ENCODE measurements around the gene OPN1SW.

OPN1SW gene

DNA sequence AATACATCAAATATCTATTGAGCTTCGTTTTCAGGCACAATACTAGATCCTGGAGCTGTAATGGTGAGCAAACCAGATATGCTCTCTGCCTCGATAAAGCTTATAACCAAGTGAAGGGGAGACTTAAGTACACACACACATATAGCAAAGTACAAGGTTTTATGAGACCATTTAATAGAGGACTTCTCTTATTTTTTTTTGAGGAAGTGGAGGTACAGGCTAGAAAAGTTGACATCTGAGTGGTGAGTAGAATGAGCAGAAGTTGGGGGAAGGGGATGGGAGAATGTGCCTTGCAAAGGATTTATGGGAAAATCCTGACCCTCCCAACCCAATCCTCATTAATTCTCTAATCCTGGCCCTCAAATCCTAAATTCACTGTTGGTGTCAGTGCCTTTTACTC, 23.9 kb upstream of the OPN1SW start:
- Histone ChIP-seq H3K4me1 (peaks cover under 1 to 32% (median 5%) of the 10 kb centered on the region in 10 experiments; a peak in 15 of 20 replicates), H3K9me3 (replicated peaks in 1 of 11) (no peaks in the 10 kb centered on the region), H3K9ac (no peak overlapping the region), H3K36me3 (peaks cover 22 to 77% (median 58%) of the 10 kb centered on the region in 11 experiments), H3K27me3 (no peaks in the 10 kb centered on the region), H4K20me1 (no peaks in the 10 kb centered on the region), H3K4me3 (no peak overlapping the region), H3K4me2 (peak overlapping the region in 4 of 11 experiments; percentile 4 to 55 (median 40); a peak in 5 of 22 replicates), H3K27ac (no peak overlapping the region)
- TF ChIP-seq Cebpa-rat (IDR thresholded peaks at IDR 0.05) = no peak

DNA sequence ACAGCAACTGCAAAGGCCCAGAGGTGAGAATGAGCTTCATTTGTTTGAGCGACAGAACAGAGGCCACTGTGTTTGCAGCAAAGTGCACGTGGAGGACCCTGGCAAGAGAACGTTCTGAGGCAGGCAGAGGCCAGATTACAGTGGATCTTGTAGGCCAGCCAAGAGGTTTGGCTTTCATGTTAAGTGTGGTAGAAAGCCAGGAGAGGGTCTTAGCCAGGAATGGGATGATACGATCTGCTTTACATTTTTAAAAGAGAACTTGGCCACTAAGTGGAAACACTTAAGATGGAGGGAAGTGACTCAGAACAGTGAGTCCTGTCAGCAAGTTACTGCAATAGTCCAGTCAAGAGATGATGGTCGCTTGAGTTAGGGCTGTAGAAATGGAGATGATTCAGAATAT, 20.7 kb upstream of the OPN1SW start:
- H3K4me1 ChIP-seq = peaks cover 24 to 60% (median 32%) of the 10 kb centered on the region in 10 experiments
- H3K4me2 ChIP-seq = peak overlapping the region in 3 of 11 experiments; percentile 12 to 67 (median 51); a peak in 6 of 22 replicates
- H4K20me1 ChIP-seq = no peaks in the 10 kb centered on the region
- H3K27me3 ChIP-seq = no peaks in the 10 kb centered on the region
- no peak overlapping the region for H3K9ac ChIP-seq
- H3K9me3 ChIP-seq (replicated peaks in 1 of 11) = no peaks in the 10 kb centered on the region
- TF ChIP-seq Cebpa-rat (IDR thresholded peaks at IDR 0.05) = no peak
- H3K36me3 ChIP-seq = peaks cover 6 to 49% (median 30%) of the 10 kb centered on the region in 11 experiments; a peak in 21 of 22 replicates
- H3K4me3 ChIP-seq = no peak overlapping the region
- H3K27ac ChIP-seq = 0 out of 22 replicates have a peak overlapping the region, but pooled peaks of 1 of the 11 experiments have one; percentile 20

DNA sequence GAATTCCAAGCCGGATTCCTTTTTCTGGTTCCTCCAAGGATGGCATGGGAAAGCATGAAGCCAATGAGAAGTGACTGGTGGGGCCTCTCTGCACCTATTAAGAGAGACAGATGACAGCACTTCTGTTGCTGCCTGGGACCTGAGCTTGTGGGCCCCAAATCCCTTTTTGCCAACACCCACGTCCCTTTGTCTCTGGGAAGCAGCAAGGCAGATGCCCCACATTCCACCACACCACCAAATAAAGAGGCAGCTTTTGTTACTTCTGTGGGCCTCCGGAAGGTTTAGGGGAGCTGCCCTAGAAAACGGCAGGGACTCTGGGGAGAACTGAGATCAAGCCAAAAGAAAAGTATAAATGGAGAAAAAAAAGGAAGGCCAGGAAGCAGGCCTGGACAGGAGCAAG, 19.5 kb upstream of the OPN1SW start:
- H3K27ac ChIP-seq = no peak overlapping the region
- H3K4me1 ChIP-seq = peaks cover 30 to 65% (median 38%) of the 10 kb centered on the region in 10 experiments
- H3K9ac ChIP-seq = peak overlapping the region in 1 of 11 experiments; percentile 10; a peak in 1 of 22 replicates
- H3K4me2 ChIP-seq = no peak overlapping the region
- H4K20me1 ChIP-seq = no peaks in the 10 kb centered on the region
- no peaks in the 10 kb centered on the region for H3K9me3 ChIP-seq (replicated peaks in 1 of 11)
- peaks cover 0 to 37% (median 23%) of the 10 kb centered on the region in 11 experiments; a peak in 16 of 22 replicates for H3K36me3 ChIP-seq
- peaks cover 0 to 5% (median 0%) of the 10 kb centered on the region in 11 experiments; a peak in 5 of 22 replicates for H3K27me3 ChIP-seq
- H3K4me3 ChIP-seq = no peak overlapping the region
- TF ChIP-seq Cebpa-rat (IDR thresholded peaks at IDR 0.05) = no peak

GRCh38 chr7:128794436-128794835, 18.8 kb upstream of the OPN1SW start:
- Histone ChIP-seq H3K4me3 (no peak overlapping the region), H3K9ac (0 out of 22 replicates have a peak overlapping the region, but pooled peaks of 1 of the 11 experiments have one; percentile 8), H3K36me3 (peaks cover 0 to 35% (median 23%) of the 10 kb centered on the region in 11 experiments; a peak in 16 of 22 replicates), H3K27ac (0 out of 22 replicates have a peak overlapping the region, but pooled peaks of 1 of the 11 experiments have one; percentile 7), H3K4me1 (peaks cover 30 to 61% (median 38%) of the 10 kb centered on the region in 10 experiments), H4K20me1 (no peaks in the 10 kb centered on the region), H3K9me3 (replicated peaks in 1 of 11) (no peaks in the 10 kb centered on the region), H3K27me3 (peaks cover 0 to 8% (median 0%) of the 10 kb centered on the region in 11 experiments; a peak in 5 of 22 replicates), H3K4me2 (peak overlapping the region in 4 of 11 experiments; percentile 34 to 94 (median 94); a peak in 3 of 22 replicates)
- no peak for TF ChIP-seq Cebpa-rat (IDR thresholded peaks at IDR 0.05)

GRCh38 chr7:128794020-128794419, 18.4 kb upstream of the OPN1SW start:
- Histone ChIP-seq H3K36me3 (peaks cover 0 to 33% (median 23%) of the 10 kb centered on the region in 11 experiments; a peak in 16 of 22 replicates), H4K20me1 (no peaks in the 10 kb centered on the region), H3K4me3 (no peak overlapping the region), H3K27ac (0 out of 22 replicates have a peak overlapping the region, but pooled peaks of 1 of the 11 experiments have one; percentile 7), H3K4me2 (peak overlapping the region in 7 of 11 experiments; percentile 30 to 99 (median 94); a peak in 5 of 22 replicates), H3K4me1 (peaks cover 30 to 57% (median 38%) of the 10 kb centered on the region in 10 experiments), H3K9ac (no peak overlapping the region), H3K9me3 (replicated peaks in 1 of 11) (no peaks in the 10 kb centered on the region), H3K27me3 (peaks cover 0 to 8% (median 0%) of the 10 kb centered on the region in 11 experiments; a peak in 5 of 22 replicates)
- TF ChIP-seq Cebpa-rat (IDR thresholded peaks at IDR 0.05) = no peak

DNA sequence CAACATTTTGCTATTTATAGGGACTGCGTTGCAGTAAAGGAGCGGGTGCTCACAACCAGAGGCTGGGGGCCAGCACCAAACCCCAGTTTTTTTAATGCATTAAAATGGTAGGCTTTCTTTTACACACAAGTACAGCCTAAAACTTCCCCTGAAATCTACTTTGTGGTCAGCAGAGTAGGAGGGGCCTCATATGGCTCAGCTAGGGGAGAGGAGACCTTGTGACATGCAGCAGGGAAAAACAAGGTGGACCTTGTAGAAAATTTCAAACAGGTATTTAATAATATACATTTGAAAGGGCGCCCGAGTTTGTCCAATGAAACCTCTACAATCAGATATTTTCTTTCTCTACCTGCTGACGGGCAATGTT, 17.6 kb upstream of the OPN1SW start:
- Histone ChIP-seq H3K9me3 (replicated peaks in 1 of 11) (no peaks in the 10 kb centered on the region), H3K4me1 (peaks cover 30 to 52% (median 37%) of the 10 kb centered on the region in 10 experiments), H3K4me2 (peak overlapping the region; percentile 90 to 99 (median 94)), H4K20me1 (no peaks in the 10 kb centered on the region), H3K27ac (no peak overlapping the region), H3K27me3 (peaks cover 0 to 8% (median 0%) of the 10 kb centered on the region in 11 experiments; a peak in 5 of 22 replicates), H3K9ac (0 out of 22 replicates have a peak overlapping the region, but pooled peaks of 1 of the 11 experiments have one; percentile 5), H3K4me3 (peak overlapping the region in 1 of 10 experiments; percentile 88; a peak in 2 of 20 replicates), H3K36me3 (peaks cover 0 to 32% (median 23%) of the 10 kb centered on the region in 11 experiments; a peak in 16 of 22 replicates)
- no peak for TF ChIP-seq Cebpa-rat (IDR thresholded peaks at IDR 0.05)

GRCh38 chr7:128792471-128793180, 17.0 kb upstream of the OPN1SW start:
- H4K20me1 ChIP-seq = no peaks in the 10 kb centered on the region
- H3K27me3 ChIP-seq = peaks cover 0 to 8% (median 0%) of the 10 kb centered on the region in 11 experiments; a peak in 5 of 22 replicates
- H3K9ac ChIP-seq = peak overlapping the region in 5 of 11 experiments; percentile 5 to 85 (median 41); a peak in 9 of 22 replicates
- TF ChIP-seq Cebpa-rat (IDR thresholded peaks at IDR 0.05) = no peak
- H3K4me1 ChIP-seq = peaks cover 30 to 52% (median 37%) of the 10 kb centered on the region in 10 experiments
- peak overlapping the region in 9 of 10 experiments; percentile 18 to 94 (median 85); a peak in 15 of 20 replicates for H3K4me3 ChIP-seq
- H3K36me3 ChIP-seq = peaks cover 0 to 31% (median 23%) of the 10 kb centered on the region in 11 experiments; a peak in 16 of 22 replicates
- peak overlapping the region; percentile 90 to 99 (median 94) for H3K4me2 ChIP-seq
- peak overlapping the region in 2 of 11 experiments; percentile 0 to 28; a peak in 1 of 22 replicates for H3K27ac ChIP-seq
- no peaks in the 10 kb centered on the region for H3K9me3 ChIP-seq (replicated peaks in 1 of 11)

GRCh38 chr7:128791972-128792327, 16.4 kb upstream of the OPN1SW start:
- peaks cover 0 to 8% (median 0%) of the 10 kb centered on the region in 11 experiments; a peak in 5 of 22 replicates for H3K27me3 ChIP-seq
- peak overlapping the region in 8 of 11 experiments; percentile 42 to 75 (median 70); a peak in 12 of 22 replicates for H3K27ac ChIP-seq
- no peaks in the 10 kb centered on the region for H4K20me1 ChIP-seq
- peak overlapping the region; percentile 66 to 89 (median 81) for H3K9ac ChIP-seq
- peaks cover 0 to 25% (median 17%) of the 10 kb centered on the region in 11 experiments; a peak in 16 of 22 replicates for H3K36me3 ChIP-seq
- H3K9me3 ChIP-seq (replicated peaks in 1 of 11) = no peaks in the 10 kb centered on the region
- no peak for TF ChIP-seq Cebpa-rat (IDR thresholded peaks at IDR 0.05)
- H3K4me1 ChIP-seq = peaks cover 30 to 52% (median 37%) of the 10 kb centered on the region in 10 experiments
- peak overlapping the region; percentile 73 to 94 (median 84) for H3K4me3 ChIP-seq
- peak overlapping the region; percentile 90 to 99 (median 94) for H3K4me2 ChIP-seq

Data from BLaER1 treated with 17β-estradiol and CSF1 and Interleukin-3, amounts not matched to agents 10 nM and 100 nM (cell line).